Upper lobe of right lung (tissue), 1 donor: ENCODE measurements around the gene SRL. TPM values are rescaled to one million over a fixed set of nuclear protein-coding genes. Genes with fewer than 3 reads are reported as not detected.
A peak's percentile ranks its signal among the peaks of the same experiment; 100 is the strongest.

Experiments
- ATAC-seq: fragments of 200-7000 bp; cut with Tn5 transposase; one replicate; pipeline ENCODE4 v1.9.1; 2020; ENCODE audit warnings: mild to moderate bottlenecking, moderate library complexity
- DNase-seq: peaks from one replicate; pipeline ENCODE4 v3.0.0-alpha.2; 2020
- H3K27ac ChIP-seq: fragments of 200-600 bp; one replicate; pipeline ENCODE4 v1.8.0; 2022
- H3K27me3 ChIP-seq: fragments of 200-600 bp; one replicate; pipeline ENCODE4 v1.8.0; 2022; ENCODE audit warnings: mild to moderate bottlenecking
- H3K36me3 ChIP-seq: fragments of 200-600 bp; one replicate; pipeline ENCODE4 v1.8.0; 2022
- H3K4me1 ChIP-seq: fragments of 200-600 bp; one replicate; pipeline ENCODE4 v1.8.0; 2022
- H3K4me3 ChIP-seq: fragments of 200-600 bp; one replicate; pipeline ENCODE4 v1.8.0; 2022; ENCODE audit warnings: mild to moderate bottlenecking
- H3K9me3 ChIP-seq: fragments of 200-600 bp; one replicate; pipeline ENCODE4 v1.8.0; 2022
- intact Hi-C: fragments of 100-400 bp; cut with DNase I; formaldehyde crosslinking; loops from one replicate; pipeline ENCODE4 v1.11.0; 2022
- total RNA-seq: library from RNA; stranded (reverse); fragmentation: NEBNext Ultra II Directional; extraction: Animal tissue kit (Norgen Biotek cat#: 25700); gene quantifications from one replicate; pipeline ENCODE4 v1.2.1, GENCODE V29; 2021
- TF ChIP-seq, protein P1 (sequence below): fragments of 200-600 bp; IDR thresholded peaks from one replicate; pipeline ENCODE4 v1.8.0; 2022; ENCODE audit warnings: antibody characterized with exemption
- donor health status: DM: no; HTN: yes; CAD: no; lungs with severe emphysema.

The SRL gene
- total RNA-seq, 1 donor from 2014 or later, result 0.64 TPM

DNA sequence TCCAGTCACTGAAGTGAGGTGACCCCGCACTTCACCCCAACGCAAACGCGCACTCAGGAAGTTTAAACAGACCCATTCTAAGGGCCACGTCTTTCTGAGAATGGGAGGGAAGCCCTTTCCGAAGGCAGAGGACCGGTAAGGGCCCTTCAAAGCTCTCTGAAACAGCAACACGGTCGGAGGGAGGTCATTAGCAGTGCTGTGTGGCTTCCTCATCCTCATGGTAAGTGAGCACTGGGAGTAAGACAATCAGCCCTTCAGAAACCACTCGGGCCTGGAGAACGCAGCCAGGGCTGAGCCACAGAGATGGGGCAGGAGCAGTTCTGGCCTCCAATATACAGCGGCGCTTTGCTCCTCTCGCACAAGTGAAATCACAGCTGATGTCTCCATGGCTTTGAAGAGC is 23.7 kb downstream of the SRL start:
- H3K9me3 ChIP-seq, result no peaks in the 10 kb centered on the region
- H3K27ac ChIP-seq, result no peak overlapping the region
- peaks cover 11% of the 10 kb centered on the region for H3K4me1 ChIP-seq
- H3K36me3 ChIP-seq, result no peaks in the 10 kb centered on the region
- TF ChIP-seq, protein P1, sequence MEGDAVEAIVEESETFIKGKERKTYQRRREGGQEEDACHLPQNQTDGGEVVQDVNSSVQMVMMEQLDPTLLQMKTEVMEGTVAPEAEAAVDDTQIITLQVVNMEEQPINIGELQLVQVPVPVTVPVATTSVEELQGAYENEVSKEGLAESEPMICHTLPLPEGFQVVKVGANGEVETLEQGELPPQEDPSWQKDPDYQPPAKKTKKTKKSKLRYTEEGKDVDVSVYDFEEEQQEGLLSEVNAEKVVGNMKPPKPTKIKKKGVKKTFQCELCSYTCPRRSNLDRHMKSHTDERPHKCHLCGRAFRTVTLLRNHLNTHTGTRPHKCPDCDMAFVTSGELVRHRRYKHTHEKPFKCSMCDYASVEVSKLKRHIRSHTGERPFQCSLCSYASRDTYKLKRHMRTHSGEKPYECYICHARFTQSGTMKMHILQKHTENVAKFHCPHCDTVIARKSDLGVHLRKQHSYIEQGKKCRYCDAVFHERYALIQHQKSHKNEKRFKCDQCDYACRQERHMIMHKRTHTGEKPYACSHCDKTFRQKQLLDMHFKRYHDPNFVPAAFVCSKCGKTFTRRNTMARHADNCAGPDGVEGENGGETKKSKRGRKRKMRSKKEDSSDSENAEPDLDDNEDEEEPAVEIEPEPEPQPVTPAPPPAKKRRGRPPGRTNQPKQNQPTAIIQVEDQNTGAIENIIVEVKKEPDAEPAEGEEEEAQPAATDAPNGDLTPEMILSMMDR, result no peak
- DNase-seq (peak; percentile 69), ATAC-seq (peak; percentile 79)
- H3K4me3 ChIP-seq, result no peak overlapping the region
- intact Hi-C loops, result no loop called here
- no peaks in the 10 kb centered on the region for H3K27me3 ChIP-seq

DNA sequence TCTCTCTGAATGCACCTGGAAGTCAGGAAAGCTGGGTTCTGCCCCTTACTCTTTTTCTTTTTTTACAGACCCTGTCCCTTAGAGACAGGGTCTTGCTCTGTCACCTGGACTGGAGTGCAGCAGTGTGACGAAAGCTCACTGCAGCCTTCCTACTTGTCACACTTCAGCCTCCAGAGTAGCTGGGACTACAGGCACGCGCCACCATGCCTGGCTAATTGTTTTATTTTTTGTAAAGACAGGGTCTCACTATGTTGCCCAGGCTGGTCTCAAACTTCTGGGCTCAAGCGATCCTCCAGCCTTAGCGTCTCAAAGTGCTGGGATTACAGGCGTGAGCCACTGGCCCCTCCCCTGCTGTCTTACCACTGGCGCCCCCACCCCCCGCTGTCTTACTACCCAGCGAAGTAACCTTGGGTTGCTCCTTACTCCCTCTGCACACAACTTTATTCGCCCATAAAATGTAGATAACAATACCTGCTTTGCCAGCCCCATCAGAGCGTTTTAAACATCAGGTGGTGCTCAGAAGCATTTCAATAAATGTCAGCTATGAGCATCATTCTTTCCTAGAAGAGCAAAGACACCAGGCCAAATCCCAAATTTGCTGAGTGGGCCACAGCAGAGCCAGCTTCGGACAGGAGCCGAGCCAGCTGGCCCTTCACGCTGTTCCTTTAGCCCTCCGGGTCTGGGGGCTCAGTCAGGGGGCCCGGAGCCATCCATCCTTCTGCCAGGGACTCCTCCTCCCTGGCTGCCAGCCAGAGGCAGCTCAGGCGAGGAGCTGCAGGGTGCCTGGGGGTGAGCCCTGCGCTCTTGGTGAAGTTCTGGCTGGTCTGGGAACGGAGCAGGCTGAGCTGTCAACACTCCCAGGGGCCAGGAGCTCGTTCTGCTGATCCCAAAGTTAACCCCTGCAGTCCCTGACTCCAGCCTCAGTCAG is 24.4 kb downstream of the SRL start:
- no peak overlapping the region for H3K4me3 ChIP-seq

DNA sequence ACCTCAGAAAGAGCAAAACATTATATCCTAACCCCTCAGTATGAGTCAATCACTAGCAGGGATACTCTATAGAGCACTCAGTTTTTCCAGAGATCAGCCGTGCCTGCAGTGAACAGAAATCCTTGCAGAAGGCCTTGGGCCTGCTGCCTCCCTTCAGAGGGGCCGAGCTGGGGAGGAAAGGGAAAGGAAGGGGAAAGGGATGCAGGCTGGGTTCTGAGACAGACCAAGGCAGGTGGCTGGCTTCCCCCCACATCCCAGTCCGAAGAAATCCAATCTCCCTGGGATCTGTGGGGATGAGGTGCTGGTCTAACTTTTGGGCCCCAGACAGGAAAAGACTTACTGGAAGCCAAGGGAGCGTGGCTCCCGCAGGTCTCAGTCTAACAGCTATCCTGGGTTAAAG is 25.3 kb downstream of the SRL start:
- no peak for ATAC-seq
- Histone ChIP-seq H3K27ac (no peak overlapping the region), H3K4me1 (peaks cover 11% of the 10 kb centered on the region), H3K36me3 (no peaks in the 10 kb centered on the region), H3K9me3 (no peaks in the 10 kb centered on the region), H3K27me3 (no peaks in the 10 kb centered on the region), H3K4me3 (no peak overlapping the region)
- TF ChIP-seq, protein P1, result no peak
- no peak for DNase-seq
- intact Hi-C loops, result no loop called here

More for the DNA sequence above, 24.4 kb downstream of the SRL start:
- ATAC-seq, result peak; percentile 63
- DNase-seq, result no peak
- TF ChIP-seq, protein P1, result no peak
- Histone ChIP-seq H3K9me3 (no peaks in the 10 kb centered on the region), H3K4me1 (peaks cover 11% of the 10 kb centered on the region), H3K36me3 (no peaks in the 10 kb centered on the region), H3K27ac (no peak overlapping the region), H3K27me3 (no peaks in the 10 kb centered on the region)
- intact Hi-C loops, result no loop called here

DNA sequence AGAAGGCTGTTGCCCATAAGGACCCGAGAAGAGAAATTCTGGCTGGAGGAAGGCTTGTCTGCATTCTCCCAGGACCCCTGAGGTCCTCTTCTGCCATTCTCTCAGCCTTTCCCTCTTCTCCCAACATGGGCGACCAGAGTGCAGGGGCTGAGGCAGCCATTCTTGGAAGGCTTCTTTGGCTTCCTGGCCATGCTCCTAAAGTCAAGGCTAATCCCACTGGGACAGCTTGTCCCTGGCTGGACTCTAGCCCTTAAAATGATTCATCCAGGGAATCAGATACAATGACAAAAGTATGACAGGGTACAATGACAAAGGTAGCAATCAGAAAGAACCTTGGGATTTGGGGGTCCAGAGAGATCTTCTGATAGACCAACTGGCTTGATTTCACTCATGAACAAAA is 26.8 kb downstream of the SRL start:
- no peaks in the 10 kb centered on the region for H3K27me3 ChIP-seq
- no peaks in the 10 kb centered on the region for H3K9me3 ChIP-seq
- DNase-seq (no peak), ATAC-seq (no peak)
- peaks cover 11% of the 10 kb centered on the region for H3K4me1 ChIP-seq
- intact Hi-C loops, result no loop called here
- H3K36me3 ChIP-seq, result no peaks in the 10 kb centered on the region
- H3K4me3 ChIP-seq, result no peak overlapping the region
- H3K27ac ChIP-seq, result no peak overlapping the region
- TF ChIP-seq, protein P1, result no peak

DNA sequence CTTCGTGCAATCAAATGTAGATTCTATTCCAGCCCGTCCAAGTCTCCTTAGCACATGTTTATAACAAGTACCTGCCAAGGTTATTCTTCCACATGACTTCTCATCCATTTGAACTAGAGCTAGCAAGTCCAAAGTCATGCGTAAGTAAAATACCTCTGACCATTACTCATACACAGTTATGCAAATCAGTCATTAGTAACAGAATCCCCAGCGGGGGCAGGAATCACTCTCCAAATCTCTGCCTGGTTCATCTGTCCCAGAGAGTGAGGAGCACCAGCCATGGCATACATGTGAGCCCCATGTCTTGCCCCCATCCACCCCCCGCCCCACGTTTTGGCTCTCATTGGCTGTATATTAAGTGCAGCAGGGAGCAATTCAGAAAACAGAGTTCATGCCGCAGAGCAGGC is 27.7 kb downstream of the SRL start:
- H3K27me3 ChIP-seq, result no peaks in the 10 kb centered on the region
- H3K36me3 ChIP-seq, result no peaks in the 10 kb centered on the region
- TF ChIP-seq, protein P1, result no peak
- no peak overlapping the region for H3K4me3 ChIP-seq
- intact Hi-C loops, result no loop called here
- no peak for DNase-seq
- peaks cover 11% of the 10 kb centered on the region for H3K4me1 ChIP-seq
- no peaks in the 10 kb centered on the region for H3K9me3 ChIP-seq
- peak; percentile 34 for ATAC-seq
- no peak overlapping the region for H3K27ac ChIP-seq
